Duodenal mucosa (tissue), 2 donors: ENCODE measurements around the gene PTPRN2.

Source experiments
- H3K27ac ChIP-seq: one replicate; pipeline ENCODE4 v1.7.0; 2013; ENCODE audit warnings: low read depth, low read length
- H3K27me3 ChIP-seq, 2 donors: one replicate each; pipeline ENCODE4 v1.7.0; 2013; ENCODE audit warnings: low read length in 2 of 2, control low read depth in 1 of 2; ENCODE audit not compliant: insufficient read depth in 2 of 2, control insufficient read depth in 1 of 2
- H3K36me3 ChIP-seq, 2 donors: one replicate each; pipeline ENCODE4 v1.7.0; 2013; ENCODE audit warnings: low read length in 2 of 2, control low read depth in 1 of 2; ENCODE audit not compliant: insufficient read depth in 2 of 2, control insufficient read depth in 1 of 2
- H3K4me1 ChIP-seq, 2 donors: one replicate each; pipeline ENCODE4 v1.7.0; 2013; ENCODE audit warnings: low read length in 2 of 2, control low read depth in 1 of 2; ENCODE audit not compliant: insufficient read depth in 2 of 2, control insufficient read depth in 1 of 2
- H3K4me3 ChIP-seq, 2 donors: one replicate each; pipeline ENCODE4 v1.7.0; 2013; ENCODE audit warnings: low read length in 2 of 2, low read depth in 1 of 2
- H3K9ac ChIP-seq, 2 donors: one replicate each; pipeline ENCODE4 v1.7.0; 2013; ENCODE audit warnings: low read length in 2 of 2, low read depth in 1 of 2
- H3K9me3 ChIP-seq, 2 donors: one replicate each; pipeline ENCODE4 v1.7.0; 2013; ENCODE audit warnings: low read length in 2 of 2, control low read depth in 1 of 2; ENCODE audit not compliant: control insufficient read depth in 1 of 2

Gene PTPRN2

DNA sequence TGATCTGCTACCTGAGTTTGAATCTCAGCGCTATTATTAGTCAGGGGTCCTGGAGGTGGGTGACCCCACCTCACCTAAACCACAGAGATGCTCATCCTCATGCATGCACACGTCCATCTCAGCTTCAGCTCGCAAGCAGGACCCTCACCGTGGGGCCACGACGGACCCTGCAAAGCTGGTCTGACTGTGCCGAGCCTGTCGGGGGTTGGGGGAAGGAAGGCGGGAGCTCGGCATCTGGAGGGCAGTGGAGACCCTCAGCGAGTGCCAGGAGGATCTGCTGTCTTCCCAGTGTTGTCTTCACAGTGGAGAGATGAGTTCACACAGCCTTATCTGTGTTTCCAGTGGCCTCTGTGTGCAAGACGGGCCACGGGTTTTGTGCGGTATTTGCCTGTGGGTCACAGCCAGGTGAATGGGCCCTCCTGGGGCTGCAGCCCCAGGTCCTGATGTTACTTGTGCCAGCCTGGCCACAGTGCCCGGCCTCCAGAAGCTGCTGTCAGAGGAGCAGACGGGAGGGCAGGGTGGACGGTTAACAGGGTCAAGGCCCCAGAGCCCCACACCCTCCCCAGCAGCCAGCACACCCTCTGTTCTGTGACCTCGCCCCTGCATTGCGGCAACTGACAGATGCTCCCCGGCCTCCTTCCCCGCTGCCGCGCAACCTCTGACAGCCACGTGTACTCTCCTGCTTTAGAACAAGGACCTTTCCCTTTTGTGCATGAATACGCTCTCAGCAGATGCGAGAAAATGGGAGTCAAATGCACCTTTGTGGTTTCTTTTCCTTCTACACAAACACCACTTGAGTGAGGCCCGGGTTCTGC, 722.1 kb downstream of the PTPRN2 start:
- H3K4me3 ChIP-seq: no peak overlapping the region
- no peaks in the 10 kb centered on the region for H3K9me3 ChIP-seq
- no peak overlapping the region for H3K27ac ChIP-seq
- no peaks in the 10 kb centered on the region for H3K36me3 ChIP-seq
- no peaks in the 10 kb centered on the region for H3K27me3 ChIP-seq
- no peaks in the 10 kb centered on the region for H3K4me1 ChIP-seq
- no peak overlapping the region for H3K9ac ChIP-seq

DNA sequence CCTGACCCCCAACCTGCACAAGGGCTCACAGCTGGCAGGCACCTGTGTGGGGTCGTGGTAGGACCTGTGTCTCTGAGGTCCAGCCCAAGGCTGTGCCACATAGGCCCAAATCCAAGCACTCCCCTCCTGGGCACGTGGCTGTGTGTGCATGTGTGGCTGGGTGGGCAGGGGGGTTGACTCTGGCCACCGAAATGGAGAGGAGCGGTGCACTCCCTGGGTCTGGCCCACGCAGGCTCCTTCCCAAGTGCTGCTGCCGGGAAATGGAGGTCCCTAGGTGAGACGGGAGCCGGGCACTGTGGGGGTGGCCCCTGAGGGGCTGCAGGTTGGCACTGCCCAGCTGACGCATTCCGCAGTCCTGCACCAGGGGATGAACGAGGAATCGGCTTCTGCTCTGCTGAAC, 722.7 kb downstream of the PTPRN2 start:
- no peak overlapping the region for H3K27ac ChIP-seq
- H3K9me3 ChIP-seq: no peaks in the 10 kb centered on the region
- H3K36me3 ChIP-seq: no peaks in the 10 kb centered on the region
- H3K4me1 ChIP-seq: no peaks in the 10 kb centered on the region
- H3K4me3 ChIP-seq: no peak overlapping the region
- H3K27me3 ChIP-seq: no peaks in the 10 kb centered on the region
- H3K9ac ChIP-seq: no peak overlapping the region

DNA sequence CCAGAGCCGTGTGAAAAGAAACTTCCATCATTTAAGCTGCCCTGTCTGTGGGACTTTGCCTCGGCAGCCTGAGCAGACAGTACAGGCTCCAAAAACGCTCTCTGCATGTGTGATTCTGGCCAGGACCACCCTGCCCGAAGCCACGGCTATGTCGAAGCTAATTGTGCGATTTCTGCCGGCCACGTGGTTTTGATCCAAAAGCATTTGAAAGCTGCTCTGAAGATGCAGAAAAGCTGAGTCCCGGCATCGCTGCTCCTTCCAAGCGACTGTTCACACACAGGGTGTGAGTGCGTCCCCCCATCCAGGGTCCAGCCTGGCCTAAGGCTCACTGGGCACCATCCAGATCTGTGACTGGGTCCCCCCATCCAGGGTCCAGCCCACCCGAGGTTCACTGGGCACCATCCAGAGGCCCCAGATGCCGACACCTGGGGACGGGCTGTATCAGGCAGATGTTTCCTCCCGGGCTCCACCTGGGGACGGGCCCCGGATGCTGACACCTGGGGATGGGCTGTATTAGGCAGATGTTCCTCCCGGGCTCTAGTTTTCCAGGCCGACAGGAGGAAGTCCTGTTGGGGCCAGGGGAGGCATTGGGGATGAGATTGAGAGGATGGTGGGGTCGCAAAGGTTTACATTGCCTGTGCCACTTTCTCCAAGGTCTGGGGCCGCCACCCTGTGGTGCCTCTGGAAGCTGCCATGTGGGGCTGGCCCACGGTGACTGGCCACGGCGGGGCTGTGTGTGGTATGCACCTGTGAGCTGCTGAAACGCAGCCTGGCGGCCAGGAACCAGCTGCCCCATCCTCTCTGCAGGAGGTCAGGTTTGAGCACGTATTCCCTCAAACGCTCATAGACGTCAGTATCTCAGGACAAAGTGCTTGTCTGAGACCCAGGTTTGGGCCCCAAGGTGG, 723.5 kb downstream of the PTPRN2 start:
- no peak overlapping the region for H3K4me3 ChIP-seq
- no peaks in the 10 kb centered on the region for H3K36me3 ChIP-seq
- no peaks in the 10 kb centered on the region for H3K27me3 ChIP-seq
- no peaks in the 10 kb centered on the region for H3K9me3 ChIP-seq
- no peak overlapping the region for H3K27ac ChIP-seq
- H3K9ac ChIP-seq: no peak overlapping the region
- H3K4me1 ChIP-seq: no peaks in the 10 kb centered on the region

GRCh38 chr7:157863176-157863575, 724.4 kb downstream of the PTPRN2 start:
- Histone ChIP-seq H3K27me3 (no peaks in the 10 kb centered on the region), H3K27ac (no peak overlapping the region), H3K9me3 (no peaks in the 10 kb centered on the region), H3K4me3 (no peak overlapping the region), H3K9ac (no peak overlapping the region), H3K36me3 (no peaks in the 10 kb centered on the region), H3K4me1 (no peaks in the 10 kb centered on the region)

DNA sequence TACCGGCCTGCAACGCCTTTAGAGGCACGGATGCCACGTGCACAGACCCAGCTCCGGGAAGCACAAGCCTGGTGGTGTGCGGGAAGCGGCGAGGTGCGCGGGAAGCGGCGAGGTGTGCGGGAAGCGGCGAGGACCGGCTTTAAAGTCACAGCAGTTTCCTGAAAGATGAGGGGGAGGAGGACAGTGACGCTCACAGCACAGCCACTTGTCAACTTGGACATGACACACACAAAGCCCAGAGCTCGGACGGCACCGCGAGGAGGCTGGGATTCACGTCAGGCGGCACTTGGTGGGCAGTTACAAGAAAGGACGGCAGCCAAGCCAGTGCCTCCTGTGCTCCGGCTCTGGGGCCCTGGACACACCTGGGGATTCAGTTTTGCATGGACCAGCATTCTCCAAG, 724.9 kb downstream of the PTPRN2 start:
- H3K9me3 ChIP-seq: no peaks in the 10 kb centered on the region
- no peaks in the 10 kb centered on the region for H3K27me3 ChIP-seq
- H3K27ac ChIP-seq: no peak overlapping the region
- no peak overlapping the region for H3K4me3 ChIP-seq
- no peaks in the 10 kb centered on the region for H3K4me1 ChIP-seq
- no peak overlapping the region for H3K9ac ChIP-seq
- H3K36me3 ChIP-seq: no peaks in the 10 kb centered on the region

DNA sequence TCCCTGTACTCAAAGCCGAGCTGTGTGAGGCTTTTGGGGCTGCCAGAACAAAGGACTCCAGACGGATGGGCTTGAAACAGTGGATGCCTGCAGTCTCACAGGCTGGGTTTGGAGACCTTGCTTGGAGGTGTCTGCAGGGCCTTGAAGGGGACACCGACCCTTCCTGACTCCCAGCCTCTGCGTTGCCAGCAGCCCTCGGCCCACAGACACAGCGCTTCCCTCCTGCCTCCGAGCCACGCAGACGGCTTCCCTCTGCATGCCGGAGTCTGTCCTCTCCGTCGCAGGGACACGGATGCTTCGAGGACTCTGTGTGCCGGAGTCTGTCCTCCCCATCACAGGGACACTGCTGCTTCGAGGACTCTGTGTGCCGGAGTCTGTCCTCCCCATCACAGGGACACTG, 726.1 kb downstream of the PTPRN2 start:
- Histone ChIP-seq H3K9ac (no peak overlapping the region), H3K4me3 (no peak overlapping the region), H3K9me3 (no peaks in the 10 kb centered on the region), H3K4me1 (no peaks in the 10 kb centered on the region), H3K27ac (no peak overlapping the region), H3K36me3 (no peaks in the 10 kb centered on the region), H3K27me3 (no peaks in the 10 kb centered on the region)

DNA sequence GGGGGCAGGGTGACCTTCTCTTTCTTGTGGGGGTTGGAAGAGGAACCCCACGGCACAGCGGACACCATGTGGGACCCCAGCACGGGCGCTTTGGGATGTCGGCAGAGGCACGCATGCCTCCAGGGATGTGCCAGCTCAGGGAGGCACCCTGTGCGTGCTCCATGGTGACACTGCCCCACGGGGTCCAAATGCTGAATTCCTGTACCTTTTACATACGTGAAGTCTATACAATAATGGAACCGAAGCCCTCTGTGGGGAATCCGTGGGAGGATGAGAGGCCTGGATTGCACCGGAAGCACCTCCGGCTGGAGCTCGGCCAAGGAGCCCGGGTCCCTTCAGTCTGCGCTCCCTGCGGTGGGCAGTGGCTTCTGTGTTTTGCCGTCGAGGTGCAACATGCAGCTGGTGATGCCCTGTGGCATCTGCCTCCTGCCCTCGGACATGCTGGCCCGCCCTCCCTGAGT, 726.6 kb downstream of the PTPRN2 start:
- no peaks in the 10 kb centered on the region for H3K27me3 ChIP-seq
- H3K4me3 ChIP-seq: no peak overlapping the region
- no peak overlapping the region for H3K27ac ChIP-seq
- H3K9ac ChIP-seq: no peak overlapping the region
- no peaks in the 10 kb centered on the region for H3K4me1 ChIP-seq
- no peaks in the 10 kb centered on the region for H3K36me3 ChIP-seq
- no peaks in the 10 kb centered on the region for H3K9me3 ChIP-seq

GRCh38 chr7:157860406-157860805, 727.2 kb downstream of the PTPRN2 start:
- H3K9ac ChIP-seq: no peak overlapping the region
- no peaks in the 10 kb centered on the region for H3K36me3 ChIP-seq
- H3K4me1 ChIP-seq: no peaks in the 10 kb centered on the region
- no peaks in the 10 kb centered on the region for H3K9me3 ChIP-seq
- H3K27ac ChIP-seq: no peak overlapping the region
- no peaks in the 10 kb centered on the region for H3K27me3 ChIP-seq
- no peak overlapping the region for H3K4me3 ChIP-seq

DNA sequence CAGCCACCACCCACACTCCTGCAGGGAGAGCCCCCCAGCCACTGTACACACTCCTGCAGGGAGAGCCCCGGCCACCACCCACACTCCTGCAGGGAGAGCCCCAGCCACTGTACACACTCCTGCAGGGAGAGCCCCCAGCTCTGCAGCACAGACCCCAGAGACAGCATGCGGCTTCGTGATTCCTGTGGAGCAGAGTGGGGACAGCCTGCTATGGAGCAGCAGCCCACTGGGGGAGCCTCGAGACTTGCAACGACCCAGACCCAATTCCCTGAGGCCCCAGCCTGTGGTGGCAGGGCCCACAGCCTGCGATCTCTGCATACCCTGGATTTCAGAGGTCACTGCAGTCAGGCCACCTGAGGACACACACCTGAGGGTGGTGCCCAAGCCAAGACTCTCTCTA, 727.7 kb downstream of the PTPRN2 start:
- no peaks in the 10 kb centered on the region for H3K4me1 ChIP-seq
- H3K36me3 ChIP-seq: no peaks in the 10 kb centered on the region
- H3K9me3 ChIP-seq: no peaks in the 10 kb centered on the region
- no peak overlapping the region for H3K9ac ChIP-seq
- H3K27ac ChIP-seq: no peak overlapping the region
- H3K27me3 ChIP-seq: no peaks in the 10 kb centered on the region
- no peak overlapping the region for H3K4me3 ChIP-seq

GRCh38 chr7:157857578-157858075, 730.0 kb downstream of the PTPRN2 start:
- Histone ChIP-seq H3K4me3 (no peak overlapping the region), H3K9me3 (no peaks in the 10 kb centered on the region), H3K9ac (no peak overlapping the region), H3K36me3 (no peaks in the 10 kb centered on the region), H3K27ac (no peak overlapping the region), H3K27me3 (no peaks in the 10 kb centered on the region), H3K4me1 (peaks cover 0 to 7% of the 10 kb centered on the region in 2 donors)
